HG02885 (cell line): ENCODE results near the gene COL24A1.
"Not testable (repeated sequence)": the region's sequence is repeated elsewhere in the genome, so short reads cannot be mapped to it uniquely, and the experiment has no call there.

Experiments
- ATAC-seq: cut with Tn5 transposase; IDR thresholded peaks from one replicate; pipeline ENCODE4 v1.9.1; 2021; ENCODE audit warnings: mild to moderate bottlenecking; ENCODE audit not compliant: unreplicated experiment, poor library complexity

The COL24A1 gene

GRCh38 chr1:86089765-86090164 lies 66.8 kb downstream of the COL24A1 start:
- no peak for ATAC-seq

- ATAC-seq = peak; percentile 56
These were observed 70.7 kb downstream of the COL24A1 start for GRCh38 chr1:86085741-86086409.

GRCh38 chr1:86084998-86085397 lies 71.6 kb downstream of the COL24A1 start:
- ATAC-seq = no peak

- ATAC-seq = no peak
These were observed 74.4 kb downstream of the COL24A1 start for GRCh38 chr1:86082183-86082582.

GRCh38 chr1:86072474-86072873 lies 84.1 kb downstream of the COL24A1 start:
- not testable (repeated sequence) for ATAC-seq

DNA sequence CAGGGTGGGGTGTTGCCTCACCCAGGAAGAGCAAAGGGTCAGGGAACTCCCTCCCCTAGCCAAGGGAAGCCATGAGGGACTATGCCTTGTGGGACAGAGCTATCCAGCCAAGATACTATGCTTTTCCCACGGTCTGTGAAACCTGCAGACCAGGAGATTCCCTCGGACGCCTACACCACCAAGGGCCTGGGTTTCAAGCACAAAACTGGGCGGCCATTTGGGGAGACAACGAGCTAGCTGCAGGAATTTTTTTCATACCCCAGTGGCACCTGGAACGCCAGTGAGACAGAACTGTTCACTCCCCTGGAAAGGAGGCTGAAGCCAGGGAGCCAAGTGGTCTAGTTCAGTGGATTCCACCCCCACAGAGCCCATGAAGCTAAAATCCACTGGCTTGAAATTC lies 84.7 kb downstream of the COL24A1 start:
- not testable (repeated sequence) for ATAC-seq

DNA sequence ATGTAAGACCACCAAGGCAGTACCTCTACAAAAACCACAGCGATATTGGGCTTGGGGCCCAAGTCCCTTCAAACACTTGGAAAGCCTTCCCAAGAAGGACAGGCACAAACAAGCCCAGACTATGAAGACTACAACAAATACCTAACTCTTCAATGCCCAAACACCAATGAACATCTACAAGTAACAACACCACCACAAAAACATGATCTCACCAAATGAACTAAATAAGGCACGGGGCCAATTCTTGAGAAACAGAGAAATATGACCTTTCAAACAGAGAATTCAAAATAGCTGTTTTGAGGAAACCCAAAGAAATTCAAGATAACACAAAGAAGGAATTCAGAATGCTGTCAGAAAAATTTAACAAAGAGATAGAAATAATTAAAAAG lies 86.8 kb downstream of the COL24A1 start:
- no peak for ATAC-seq

GRCh38 chr1:86068841-86069756 lies 87.5 kb downstream of the COL24A1 start:
- ATAC-seq = no peak

DNA sequence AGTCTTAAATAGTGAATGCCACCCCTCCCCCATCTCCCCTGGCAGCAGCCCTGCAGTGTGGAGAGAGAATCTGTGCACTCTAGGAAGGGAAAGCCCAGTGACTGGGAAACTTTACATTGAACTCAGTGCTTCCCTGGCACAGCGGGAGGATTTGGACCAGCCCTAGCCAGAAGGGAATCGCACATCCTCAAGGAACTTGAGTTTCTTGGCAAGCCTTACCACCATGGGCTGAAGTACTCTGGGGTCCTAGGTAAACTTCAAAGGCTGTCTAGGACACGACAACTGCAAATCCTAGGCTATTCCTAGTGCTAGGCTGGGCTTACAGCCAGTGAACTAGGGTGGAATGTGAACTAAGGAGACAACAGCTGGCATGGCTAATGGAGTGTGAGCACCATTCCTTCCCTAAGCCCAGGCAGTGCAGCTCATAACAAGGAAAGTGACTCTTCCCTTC lies 88.3 kb downstream of the COL24A1 start:
- ATAC-seq = no peak

GRCh38 chr1:86067626-86068025 lies 88.9 kb downstream of the COL24A1 start:
- ATAC-seq = no peak

DNA sequence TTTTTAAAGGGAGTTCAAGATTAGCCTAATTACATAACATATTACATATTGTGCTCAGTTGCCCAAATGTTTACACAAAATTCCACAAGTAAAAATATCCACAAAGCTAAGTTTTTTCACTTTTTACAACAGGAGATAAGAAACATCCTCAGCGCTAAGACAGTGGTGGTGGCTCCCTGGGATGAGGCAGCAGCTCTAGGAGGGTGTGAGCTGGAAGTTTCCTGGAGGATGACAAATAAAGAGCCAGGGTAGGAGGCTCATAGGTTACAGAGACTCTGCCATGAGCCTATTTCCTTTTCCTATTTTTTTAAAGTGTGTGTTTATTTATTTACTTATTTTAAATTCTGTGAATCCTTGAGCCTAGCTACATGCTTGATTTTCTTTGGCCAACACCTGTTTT lies 91.7 kb downstream of the COL24A1 start:
- ATAC-seq = no peak

- no peak for ATAC-seq
These were observed 92.9 kb downstream of the COL24A1 start for GRCh38 chr1:86063721-86064120.

- ATAC-seq = no peak
These were observed 94.1 kb downstream of the COL24A1 start for GRCh38 chr1:86062453-86062852.

DNA sequence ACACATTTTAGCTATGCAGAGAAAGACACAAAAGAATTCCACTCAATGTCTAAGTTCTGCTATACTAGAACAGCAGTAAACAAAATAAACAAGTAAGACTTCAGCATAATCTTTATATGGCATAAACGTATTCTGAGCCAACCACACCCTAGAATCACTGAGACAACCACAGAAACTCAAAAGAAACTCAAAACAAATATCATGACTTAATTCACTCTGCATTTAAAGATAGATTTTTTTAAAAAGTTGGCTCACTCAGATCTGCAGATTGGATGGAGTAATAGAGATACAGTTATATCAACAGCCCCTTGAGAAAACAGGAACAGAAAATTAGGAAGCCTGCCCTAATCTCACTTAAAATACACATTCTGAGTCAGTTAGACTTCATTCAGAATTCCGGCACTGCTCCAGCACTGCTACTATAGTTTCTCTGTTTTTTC lies 95.0 kb downstream of the COL24A1 start:
- ATAC-seq = no peak

GRCh38 chr1:86054396-86054795 lies 102.2 kb downstream of the COL24A1 start:
- ATAC-seq = no peak

- no peak for ATAC-seq
These were observed 103.4 kb downstream of the COL24A1 start for GRCh38 chr1:86052948-86053698.

DNA sequence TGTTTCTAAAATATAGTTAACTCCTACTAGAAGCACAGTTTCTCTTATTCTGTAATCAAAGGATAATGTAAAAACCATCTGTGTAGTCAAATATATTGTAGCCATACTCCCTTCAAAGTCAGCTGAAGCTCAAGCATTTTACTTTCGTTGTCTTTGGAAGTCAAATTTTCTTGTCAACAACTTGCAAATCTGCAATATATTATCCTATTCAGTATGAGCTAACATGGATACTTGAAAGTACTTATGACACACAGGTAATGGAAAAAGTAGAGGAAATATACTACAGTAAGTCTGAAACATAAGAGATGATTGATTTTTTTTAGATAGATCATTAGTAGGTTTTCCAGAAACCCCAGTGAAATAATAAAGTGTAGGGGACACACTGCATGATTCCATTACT lies 121.5 kb downstream of the COL24A1 start:
- no peak for ATAC-seq

DNA sequence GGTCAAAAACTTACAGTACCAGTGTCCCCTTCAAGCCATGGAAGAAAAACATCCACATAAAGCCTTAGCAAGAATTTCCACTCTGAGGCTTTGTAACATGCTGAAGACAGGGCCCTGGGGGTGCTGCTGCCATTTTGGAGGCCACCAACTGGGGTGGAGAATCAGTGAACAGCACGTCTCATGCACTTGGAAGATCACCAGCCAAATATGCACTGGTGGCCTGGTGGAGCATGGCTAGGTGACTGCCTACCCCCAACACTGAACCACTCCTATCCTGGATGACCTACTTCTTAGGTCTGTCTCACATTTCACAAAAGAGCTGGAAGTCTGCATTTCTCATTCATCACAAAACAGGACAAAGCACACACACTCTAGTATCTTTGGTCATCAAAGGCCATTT lies 126.4 kb downstream of the COL24A1 start:
- ATAC-seq = no peak

DNA sequence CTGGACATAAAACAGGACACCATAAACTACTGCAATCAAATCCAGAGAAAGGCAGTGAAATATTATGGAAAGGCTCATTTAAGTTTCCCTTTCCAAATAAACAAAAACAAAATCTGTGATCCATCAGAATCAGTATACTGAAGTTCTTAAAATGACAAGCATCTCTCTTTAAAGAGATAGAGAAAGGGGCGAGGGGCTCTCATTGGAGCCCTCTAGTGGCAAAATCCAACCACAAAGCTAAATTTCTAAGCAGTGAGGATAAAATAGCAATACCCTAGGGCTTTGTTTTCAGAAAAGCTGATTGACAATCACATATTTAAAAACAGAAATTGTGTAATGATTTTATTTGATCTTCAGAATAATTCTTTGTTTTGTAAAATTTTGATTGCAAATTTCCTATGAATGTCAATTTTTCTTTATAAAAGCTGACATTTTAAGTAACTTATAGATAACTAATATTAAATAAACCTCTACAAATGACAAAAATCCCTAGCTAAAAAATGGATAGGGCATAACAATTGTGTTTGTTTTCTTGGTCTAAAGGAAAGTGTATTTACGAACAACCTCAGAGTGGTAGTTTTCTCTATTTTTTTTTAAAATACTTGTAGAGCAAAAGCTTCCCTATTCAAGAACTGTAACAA lies 138.2 kb downstream of the COL24A1 start:
- ATAC-seq = peak; percentile 37

DNA sequence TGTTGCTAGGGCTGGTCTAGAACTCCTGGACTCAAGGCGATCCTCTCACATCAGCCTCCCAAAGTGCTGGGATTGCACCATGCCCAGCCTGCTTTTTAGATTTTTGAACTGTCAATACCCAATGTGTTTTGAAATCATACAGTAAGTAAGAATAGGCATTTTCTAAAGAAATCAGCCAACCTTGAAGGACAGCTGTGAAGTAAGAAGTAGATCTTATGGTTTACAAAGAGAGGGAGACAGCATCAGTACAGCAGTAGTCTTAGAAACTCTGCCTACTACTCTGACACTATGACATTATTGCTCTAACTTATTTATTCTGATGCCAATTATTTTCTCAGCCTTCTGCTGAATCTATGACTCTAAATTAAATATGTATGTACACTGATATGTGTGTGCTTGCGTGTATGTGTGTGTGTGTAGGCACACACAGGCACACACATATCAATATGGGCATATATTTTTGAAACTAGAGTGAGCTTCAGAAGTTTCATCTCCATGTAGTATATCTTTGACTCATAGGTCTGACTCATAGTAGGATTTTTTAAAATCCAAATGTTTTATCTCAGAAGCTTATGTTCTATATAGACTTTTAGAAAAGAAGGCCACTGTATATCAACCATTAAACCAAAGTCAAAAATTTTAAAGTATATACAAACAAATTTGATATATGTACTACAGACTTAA lies 140.4 kb downstream of the COL24A1 start:
- ATAC-seq = peak; percentile 73
